Measurements from ENCODE around the gene EAF1. TPM values are rescaled to one million over a fixed set of nuclear protein-coding genes. Genes with fewer than 3 reads are reported as not detected.
"Not testable (repeated sequence)": the region's sequence is repeated elsewhere in the genome, so short reads cannot be mapped to it uniquely, and the experiment has no call there.

Gene EAF1
- total RNA-seq, 2 donors from 2014 or later, result 15.3 to 16.7 TPM

DNA sequence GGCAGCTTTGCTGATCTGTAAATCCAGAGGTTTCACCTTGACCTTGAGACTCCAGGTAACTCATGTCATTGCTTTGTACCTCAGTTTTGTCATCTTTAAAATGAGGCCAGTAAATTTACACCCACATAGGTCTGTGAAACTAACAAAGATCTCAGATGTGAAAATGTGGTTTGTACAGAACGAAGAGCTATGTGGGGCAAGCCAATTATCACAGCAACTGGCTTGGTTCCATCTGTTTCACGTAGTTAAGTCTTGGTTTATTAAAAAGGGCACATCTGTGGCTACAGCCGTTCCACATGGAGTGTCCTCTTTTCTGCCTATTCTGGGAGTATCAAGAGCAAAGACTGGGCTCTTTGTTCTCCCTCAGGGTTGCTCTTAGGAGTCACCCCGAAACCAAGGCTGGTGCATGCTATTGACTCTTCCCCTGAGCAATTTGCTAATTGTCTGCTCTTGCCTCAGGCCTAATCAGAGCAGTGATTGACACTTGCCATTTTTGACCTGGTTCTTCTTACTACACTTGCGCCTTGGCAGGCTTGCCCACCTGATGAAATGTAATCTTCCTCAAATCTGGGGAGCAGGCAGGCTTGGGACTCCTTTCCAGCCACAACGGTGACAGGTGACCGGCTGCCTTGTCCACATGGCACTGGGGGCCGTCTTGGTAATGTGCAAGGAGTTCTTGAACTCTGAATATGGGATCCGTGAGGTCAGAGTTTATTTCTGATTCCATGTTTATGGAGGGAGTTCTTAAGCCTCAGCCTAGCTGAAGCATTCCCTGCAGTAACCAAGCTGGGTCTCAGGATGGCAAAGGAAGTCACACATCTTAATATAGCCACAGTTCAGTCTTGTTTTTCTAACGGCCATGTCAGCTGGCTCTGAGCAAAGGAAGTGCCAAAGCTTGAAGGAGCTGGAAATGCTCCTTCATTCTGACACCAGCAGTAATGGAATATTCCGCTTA, 40.1 kb downstream of the EAF1 start:
- intact Hi-C loops (cut with DNase I), result loop anchor here in 1 of 2 donors (10.0 kb wide), 1 partner anchor 593 kb away; no protein-coding TSS in a partner anchor
- DNase-seq (ENCODE audit: low spot score), result no peak

DNA sequence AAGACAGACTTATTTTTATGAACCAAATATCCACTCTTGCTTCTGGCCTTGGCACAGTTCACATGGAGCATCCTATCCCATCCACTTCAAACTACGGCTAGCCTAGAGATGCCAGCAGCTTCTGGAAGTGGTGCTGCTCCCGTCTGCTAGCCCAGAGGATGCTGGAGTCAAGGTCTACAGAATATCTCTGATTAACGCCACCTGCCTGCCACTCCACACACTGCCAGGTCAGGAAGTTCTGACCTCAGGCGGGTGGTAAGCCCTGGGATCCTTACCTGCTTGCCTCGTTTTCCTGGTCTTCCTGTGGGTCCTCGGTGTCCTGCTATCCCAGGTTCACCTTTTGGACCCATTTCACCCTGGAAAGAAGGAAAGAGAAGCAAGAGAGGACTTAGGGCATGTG, 42.9 kb downstream of the EAF1 start:
- DNase-seq (ENCODE audit: low spot score), result no peak
- intact Hi-C loops (cut with DNase I), result no loop called here

DNA sequence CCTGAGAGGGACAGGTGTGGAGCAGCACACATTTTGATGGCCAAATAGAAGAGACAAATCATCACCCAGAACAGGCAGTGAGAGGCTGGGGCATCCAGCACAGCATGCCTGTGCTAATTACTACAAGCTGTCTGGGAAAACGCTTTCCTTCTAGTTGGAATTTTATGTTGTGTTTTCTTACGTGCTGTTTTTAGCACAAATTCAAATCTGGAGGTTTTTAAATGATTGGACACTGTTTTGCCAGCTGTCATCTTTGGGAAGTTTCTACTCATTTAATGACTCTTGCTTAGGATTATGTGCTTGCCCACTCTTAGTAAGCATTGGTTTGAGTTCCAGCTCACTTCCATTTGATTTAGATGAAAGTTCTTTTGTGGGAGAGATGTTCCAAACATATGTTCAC, 43.5 kb downstream of the EAF1 start:
- no peak for DNase-seq (ENCODE audit: low spot score)
- intact Hi-C loops (cut with DNase I), result no loop called here

DNA sequence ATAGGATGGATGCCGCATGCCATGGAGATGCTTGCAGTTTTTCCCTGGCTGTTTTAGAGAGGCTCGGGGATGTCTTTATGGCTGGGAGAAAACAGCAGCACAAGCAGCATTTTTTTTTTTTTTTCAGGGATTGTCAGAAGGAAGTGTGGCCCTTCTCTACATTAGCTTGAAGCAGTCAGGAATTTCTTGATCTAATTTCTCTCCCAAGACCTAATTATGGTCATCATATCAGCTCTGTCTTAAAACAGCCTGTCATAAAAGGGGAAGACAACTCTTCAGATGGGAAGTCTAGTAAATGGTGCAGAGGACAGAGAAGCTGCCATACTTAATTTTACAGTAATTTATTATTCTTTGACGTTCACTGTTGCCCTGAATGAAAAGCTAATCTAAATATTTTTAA, 44.5 kb downstream of the EAF1 start:
- intact Hi-C loops (cut with DNase I), result no loop called here
- no peak for DNase-seq (ENCODE audit: low spot score)

DNA sequence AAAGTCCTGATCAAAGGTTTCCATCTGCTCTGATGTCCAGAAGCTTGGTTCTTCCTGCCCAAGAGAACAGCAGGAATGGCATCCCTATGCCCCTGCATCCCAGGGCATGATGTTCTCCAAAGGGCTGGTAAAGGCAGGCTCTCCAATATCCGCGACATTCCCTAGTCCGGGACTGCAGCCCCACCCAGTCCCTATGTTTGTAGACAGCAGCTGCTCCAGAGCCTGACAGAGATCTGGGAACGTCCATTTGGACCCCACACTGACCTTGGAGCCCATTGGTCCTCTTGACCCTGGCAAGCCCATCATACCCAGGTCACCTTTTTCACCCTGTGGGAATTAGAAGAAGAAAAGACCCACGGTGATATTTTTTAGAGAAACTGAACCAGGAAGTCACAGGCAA, 47.8 kb downstream of the EAF1 start:
- DNase-seq (ENCODE audit: low spot score), result no peak
- intact Hi-C loops (cut with DNase I), result no loop called here

DNA sequence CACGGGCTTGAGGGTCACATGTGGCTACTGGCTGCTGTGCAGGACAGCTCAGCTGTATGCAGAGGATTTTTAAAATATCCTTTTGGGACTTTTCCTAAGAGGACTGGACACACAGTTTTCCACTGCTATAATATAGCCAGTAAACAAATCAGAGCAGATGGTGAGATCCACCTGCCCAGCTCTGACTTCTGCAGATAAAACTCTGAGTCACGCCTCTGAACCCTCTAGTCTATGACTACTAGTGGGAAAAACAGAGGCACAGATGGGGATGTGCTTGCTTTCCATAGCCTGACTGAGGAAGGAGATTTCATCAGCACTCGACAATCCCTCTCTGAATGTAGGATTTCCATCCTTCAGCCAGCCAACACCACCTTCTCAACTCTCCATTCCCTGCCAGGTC, 49.0 kb downstream of the EAF1 start:
- intact Hi-C loops (cut with DNase I), result no loop called here
- no peak for DNase-seq (ENCODE audit: low spot score)

DNA sequence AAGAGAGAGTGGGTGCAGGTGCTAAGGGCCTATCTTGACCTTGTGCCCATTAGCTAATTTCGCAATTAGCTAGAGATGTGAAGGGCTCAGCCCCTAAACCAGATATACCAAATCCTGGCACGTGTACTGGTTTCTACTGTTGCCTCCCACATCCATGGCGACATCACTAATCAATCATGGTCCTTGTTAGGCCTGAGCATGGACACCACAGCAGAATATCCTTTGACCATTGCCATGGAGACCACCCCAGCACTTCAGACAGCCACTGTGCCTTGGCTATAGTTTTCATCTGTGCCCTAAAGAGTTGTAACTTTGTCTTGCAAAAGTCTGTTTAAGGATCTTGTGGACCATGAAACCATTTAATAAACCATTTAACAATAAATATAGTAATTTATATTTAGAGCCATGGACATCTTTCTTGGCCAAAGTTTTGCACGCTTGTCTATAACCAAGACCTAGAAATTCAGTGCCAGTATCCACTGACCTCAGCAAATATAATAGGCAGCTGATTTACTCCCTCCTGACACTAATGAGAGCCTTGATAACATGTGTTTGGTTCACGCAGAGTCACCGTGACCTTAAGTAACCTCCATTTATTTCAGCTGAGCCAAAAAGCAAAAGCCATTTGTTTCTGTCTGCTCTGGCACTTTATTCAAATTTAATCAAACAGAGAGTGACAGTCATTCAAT, 50.7 kb downstream of the EAF1 start:
- intact Hi-C loops (cut with DNase I), result no loop called here
- no peak for DNase-seq (ENCODE audit: low spot score)

DNA sequence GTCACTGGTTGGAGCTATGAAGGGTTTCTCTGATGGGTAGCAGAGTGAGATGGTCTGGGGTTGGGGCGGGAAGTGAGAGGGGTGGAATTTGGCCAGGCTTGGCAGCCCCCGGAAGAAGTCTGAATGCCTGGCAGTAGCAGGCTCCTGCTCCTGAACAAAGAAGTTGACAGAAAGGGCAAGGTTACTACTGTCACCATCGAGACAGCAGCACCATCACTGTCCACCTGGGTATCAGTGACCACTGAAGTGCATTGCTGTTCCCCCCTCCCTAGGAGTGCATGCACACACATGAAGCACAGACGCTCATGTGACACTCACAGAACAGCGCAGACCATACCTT, 51.2 kb downstream of the EAF1 start:
- intact Hi-C loops (cut with DNase I), result no loop called here
- DNase-seq (ENCODE audit: low spot score), result no peak

DNA sequence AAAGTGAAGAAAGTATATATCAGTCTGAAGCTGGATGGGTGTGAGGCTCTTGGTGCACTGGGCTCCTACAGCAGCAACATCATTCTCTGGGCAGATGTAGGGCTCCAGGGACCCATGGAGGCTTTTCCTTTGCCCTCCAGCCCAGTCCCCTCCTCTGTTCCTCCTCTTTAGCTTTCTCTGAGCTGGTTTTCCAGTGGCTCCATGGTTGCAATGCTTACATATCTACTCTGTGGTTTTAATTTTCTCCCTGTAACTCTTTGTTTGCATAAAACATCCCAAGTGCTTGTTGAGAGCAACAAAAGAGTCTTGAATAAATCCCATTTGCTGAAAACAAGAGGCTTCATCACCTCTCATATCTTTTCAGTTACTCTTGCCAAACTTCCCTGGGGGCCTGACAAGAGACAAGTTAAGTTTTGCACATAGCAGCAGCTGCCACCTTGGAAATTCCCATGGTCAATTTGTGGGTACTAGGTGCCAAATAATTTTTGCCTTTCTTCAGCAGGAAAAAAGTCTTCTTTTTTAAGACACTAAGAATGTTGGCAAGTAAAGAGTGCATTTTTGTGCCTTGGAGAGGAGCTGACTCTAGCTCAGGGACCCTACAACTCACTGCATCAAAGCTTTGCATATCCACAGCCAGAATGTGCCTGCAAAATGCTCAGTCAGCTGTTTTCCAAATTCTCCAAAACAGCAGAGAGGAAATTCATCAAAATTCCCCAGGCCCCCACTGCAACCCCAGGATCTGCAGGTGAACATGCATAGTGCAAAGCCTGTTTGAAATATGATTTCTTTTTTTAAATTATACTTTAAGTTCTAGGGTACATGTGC, 52.2 kb downstream of the EAF1 start:
- intact Hi-C loops (cut with DNase I), result no loop called here
- no peak for DNase-seq (ENCODE audit: low spot score)

DNA sequence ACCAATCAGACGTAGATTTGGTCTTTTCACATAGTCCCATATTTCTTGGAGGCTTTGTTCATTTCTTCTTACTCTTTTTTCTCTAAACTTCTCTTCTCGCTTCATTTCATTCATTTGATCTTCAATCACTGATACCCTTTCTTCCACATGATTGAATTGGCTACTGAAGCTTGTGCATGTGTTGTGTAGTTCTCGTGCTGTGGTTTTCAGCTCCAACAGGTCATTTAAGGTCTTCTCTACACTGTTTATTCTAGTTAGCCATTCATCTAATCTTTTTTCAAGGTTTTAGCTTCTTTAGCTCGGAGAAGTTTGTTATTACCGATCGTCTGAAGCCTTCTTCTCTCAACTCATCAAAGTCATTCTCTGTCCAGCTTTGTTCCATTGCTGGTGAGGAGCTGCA, 57.2 kb downstream of the EAF1 start:
- DNase-seq (ENCODE audit: low spot score); intact Hi-C loops (cut with DNase I): not testable (repeated sequence)

DNA sequence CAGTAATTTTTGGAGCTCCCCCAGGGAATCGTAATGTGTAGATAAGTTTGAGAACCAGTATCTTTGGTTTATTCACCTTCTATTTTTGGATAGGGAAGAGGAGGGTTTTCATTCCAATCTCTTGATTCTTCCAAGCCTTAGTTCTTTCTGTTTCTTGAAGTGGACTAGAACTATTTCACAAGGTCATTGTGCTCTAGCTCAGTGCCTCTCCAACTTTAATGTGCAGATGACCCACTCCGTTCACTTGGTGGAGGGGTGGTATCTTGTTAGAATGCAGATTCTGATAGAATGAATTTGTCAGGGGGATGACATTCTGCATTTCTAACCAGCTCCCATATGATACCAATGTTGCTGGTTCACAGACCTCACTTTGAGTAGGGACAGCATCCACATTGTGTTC, 58.6 kb downstream of the EAF1 start:
- DNase-seq (ENCODE audit: low spot score), result no peak
- intact Hi-C loops (cut with DNase I), result no loop called here

DNA sequence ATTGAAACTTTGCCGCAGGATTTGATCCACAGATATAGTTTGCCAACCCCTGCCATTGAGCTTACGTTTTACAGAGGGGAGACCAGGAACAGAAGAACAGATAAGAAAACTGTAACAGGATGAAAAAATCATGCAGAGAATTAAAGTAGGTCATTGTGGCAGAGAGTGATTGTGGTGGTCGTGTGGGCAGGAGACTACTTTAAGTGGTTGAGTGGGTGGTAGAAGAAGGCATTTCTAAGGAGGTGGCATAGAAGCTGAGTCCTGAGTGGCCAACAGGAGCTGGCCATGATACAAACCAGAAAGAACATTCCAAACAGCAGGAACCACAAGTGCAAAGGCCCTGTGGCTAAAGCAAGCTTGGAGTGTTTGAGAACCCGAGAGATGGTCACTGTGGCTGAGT, 59.6 kb downstream of the EAF1 start:
- no peak for DNase-seq (ENCODE audit: low spot score)
- intact Hi-C loops (cut with DNase I), result no loop called here

DNA sequence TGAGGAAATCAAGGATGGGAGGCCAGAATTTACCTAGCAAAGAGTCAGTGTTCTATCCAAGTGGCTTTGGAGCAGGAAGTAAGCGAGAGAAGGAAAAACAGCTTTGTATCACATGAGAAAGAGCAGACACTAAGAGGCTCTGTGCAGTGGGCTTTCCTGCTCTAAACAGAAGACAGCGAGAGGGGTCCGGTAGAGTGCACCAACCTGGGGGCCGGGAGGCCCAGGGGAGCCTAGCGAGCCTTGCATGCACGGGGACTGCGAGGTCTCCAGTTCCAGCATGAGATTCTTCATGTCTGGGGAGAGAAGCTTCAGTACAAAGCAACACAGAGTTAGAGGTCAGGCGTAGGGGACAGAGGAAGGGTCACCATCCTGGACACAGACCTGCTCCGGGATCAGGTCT, 60.6 kb downstream of the EAF1 start:
- DNase-seq (ENCODE audit: low spot score), result no peak
- intact Hi-C loops (cut with DNase I), result no loop called here

DNA sequence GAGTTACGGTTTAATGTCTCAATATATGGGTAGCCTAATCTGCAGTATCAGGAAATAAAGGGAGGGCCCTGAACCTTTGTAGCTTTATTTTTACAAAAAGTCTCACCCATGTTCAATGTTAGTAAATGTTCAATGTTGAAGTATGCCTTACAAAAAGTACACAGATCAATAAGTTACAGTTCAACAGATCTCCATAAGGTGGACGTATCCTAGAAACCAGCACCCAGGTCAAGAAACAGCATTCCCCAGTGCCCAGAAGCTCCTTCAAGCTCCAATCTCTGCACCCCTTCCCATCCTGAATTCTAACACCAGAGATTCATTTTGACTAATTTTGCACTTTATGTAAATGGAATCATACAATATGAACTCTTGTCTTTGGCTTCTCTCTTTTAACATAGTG, 62.8 kb downstream of the EAF1 start:
- intact Hi-C loops (cut with DNase I), result no loop called here
- no peak for DNase-seq (ENCODE audit: low spot score)

DNA sequence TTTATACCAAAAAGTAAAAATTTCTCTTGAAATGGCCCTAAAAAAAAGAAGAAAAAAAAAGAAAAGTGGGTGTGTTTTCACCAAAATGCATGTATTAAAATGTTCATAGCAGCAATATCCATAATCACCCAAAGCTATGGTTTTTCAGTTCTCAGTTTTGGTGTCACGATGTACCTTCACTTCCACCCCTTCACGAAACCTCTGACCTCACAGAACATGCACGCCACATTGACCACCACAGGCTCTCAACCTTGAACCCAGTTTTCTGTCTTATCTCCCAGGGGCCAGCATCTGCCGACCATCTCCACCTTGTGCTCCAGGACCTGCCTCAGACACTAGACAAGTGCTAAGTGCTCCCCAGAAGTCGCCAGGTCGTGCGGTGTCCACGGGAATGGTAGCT, 63.7 kb downstream of the EAF1 start:
- intact Hi-C loops (cut with DNase I), result no loop called here
- DNase-seq (ENCODE audit: low spot score), result no peak

Other genes starting within 250 kb of the EAF1 start
- 10 to 100 TPM; 28.4 to 39.5 TPM for gene CAPN7, start 221.4 kb upstream of the EAF1 start, total RNA-seq
- 100 to 1,000 TPM in 1 of 2 donors, 10 to 100 TPM in 1; 67.9 to 105 TPM for gene SH3BP5, start 95.0 kb upstream of the EAF1 start, total RNA-seq
- 10 to 100 TPM; 10.6 to 11.1 TPM for gene METTL6, start 54 bp upstream of the EAF1 start, total RNA-seq
- 1 to 10 TPM; 2.2 to 2.8 TPM for gene COLQ, start 94.1 kb downstream of the EAF1 start, total RNA-seq
- 10 to 100 TPM; 18.5 to 21.2 TPM for gene HACL1, start 174.0 kb downstream of the EAF1 start, total RNA-seq
- 10 to 100 TPM; 13.3 to 18.1 TPM for gene BTD, start 174.1 kb downstream of the EAF1 start, total RNA-seq

All from posterior vena cava (tissue), 2 donors.